ENCODE measurements around the gene ZBTB46.

DNA sequence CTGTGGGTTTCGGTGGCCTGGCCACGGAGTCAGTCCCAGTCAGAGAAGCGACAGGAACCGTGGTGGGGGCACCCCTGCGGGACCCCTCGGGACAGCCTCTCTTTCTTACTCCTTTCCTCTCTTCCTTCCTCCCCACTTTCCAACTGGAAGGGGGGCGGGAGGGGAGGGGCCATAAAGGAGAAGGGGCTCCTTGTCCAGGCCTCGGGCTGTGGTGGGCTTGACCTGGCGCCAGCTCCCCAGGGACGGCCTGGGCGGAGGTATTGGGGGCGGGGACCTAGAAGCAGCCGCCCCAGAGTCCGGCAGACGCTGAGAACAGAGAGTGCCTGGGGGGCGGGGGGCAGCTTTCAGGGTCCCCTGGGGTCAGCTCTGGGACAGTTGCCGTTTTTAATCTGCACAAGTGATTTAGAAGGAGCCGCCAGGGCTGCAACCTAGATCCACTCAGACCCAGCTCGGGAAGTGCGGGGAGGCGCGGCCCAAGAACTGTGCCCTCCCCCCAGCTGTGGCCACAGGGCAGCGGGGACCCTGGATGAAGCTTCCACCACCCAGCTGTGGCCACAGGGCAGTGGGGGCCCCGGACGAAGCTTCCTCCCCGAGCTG lies 23.8 kb upstream of the ZBTB46 start:
- TF ChIP-seq POLR2AphosphoS5 (IDR thresholded peaks at IDR 0.05): no peak
- TF ChIP-seq, protein P1, sequence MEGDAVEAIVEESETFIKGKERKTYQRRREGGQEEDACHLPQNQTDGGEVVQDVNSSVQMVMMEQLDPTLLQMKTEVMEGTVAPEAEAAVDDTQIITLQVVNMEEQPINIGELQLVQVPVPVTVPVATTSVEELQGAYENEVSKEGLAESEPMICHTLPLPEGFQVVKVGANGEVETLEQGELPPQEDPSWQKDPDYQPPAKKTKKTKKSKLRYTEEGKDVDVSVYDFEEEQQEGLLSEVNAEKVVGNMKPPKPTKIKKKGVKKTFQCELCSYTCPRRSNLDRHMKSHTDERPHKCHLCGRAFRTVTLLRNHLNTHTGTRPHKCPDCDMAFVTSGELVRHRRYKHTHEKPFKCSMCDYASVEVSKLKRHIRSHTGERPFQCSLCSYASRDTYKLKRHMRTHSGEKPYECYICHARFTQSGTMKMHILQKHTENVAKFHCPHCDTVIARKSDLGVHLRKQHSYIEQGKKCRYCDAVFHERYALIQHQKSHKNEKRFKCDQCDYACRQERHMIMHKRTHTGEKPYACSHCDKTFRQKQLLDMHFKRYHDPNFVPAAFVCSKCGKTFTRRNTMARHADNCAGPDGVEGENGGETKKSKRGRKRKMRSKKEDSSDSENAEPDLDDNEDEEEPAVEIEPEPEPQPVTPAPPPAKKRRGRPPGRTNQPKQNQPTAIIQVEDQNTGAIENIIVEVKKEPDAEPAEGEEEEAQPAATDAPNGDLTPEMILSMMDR (IDR thresholded peaks at IDR 0.05): no peak
- TF ChIP-seq POLR2A (IDR thresholded peaks at IDR 0.05): no peak

Measured in prostate gland (tissue), 2 donors.